ENCODE measurements around the gene PHF19. TPM values are rescaled to one million over a fixed set of nuclear protein-coding genes. Genes with fewer than 3 reads are reported as not detected.

PHF19 gene
- total and polyA plus RNA-seq, 10 of the 15 experiments (the other 5 are each of a cell fraction or from before 2014, with no cell fraction given), result 26.0 to 133 (median 87.7) TPM

GRCh38 chr9:120925535-120926396 lies 48.8 kb upstream of the PHF19 start (continued):
- TF ChIP-seq USF1 (IDR thresholded peaks at IDR 0.05; ENCODE audit: borderline replicate concordance, extremely low read length, insufficient read depth, low read depth, low read length), result no peak
- no peak for TF ChIP-seq KLF5 (IDR thresholded peaks at IDR 0.05; ENCODE audit: partially characterized antibody)
- no peak for TF ChIP-seq BRCA1 (IDR thresholded peaks at IDR 0.05; ENCODE audit: low read depth, low read length)
- no peak for TF ChIP-seq HSF1 (IDR thresholded peaks at IDR 0.05; ENCODE audit: low read depth, low read length)
- no peak for TF ChIP-seq FOXK2 (IDR thresholded peaks at IDR 0.05)
- TF ChIP-seq CREB1 (IDR thresholded peaks at IDR 0.05; ENCODE audit: low read depth), result no peak
- TF ChIP-seq TAF1 (IDR thresholded peaks at IDR 0.05; ENCODE audit: borderline replicate concordance, low read depth, low read length), result peak; percentile 82
- no peak for TF ChIP-seq SRF (IDR thresholded peaks at IDR 0.05; ENCODE audit: low read depth in 2 of 2, low read length in 2 of 2)
- TF ChIP-seq ZNF592 (IDR thresholded peaks at IDR 0.05), result no peak
- TF ChIP-seq SUPT20H (IDR thresholded peaks at IDR 0.05; ENCODE audit: borderline replicate concordance, control insufficient read depth, low read depth, low read length), result no peak
- peak; percentile 70; the same call in 1 of the 2 replicates for TF ChIP-seq EED (IDR thresholded peaks at IDR 0.05; ENCODE audit: low read depth)
- no peak for TF ChIP-seq IRF3 (IDR thresholded peaks at IDR 0.05)
- no peak for TF ChIP-seq STAT1 (conservative IDR thresholded peaks at IDR 0.05)
- no peak for TF ChIP-seq USF2 (IDR thresholded peaks at IDR 0.05; ENCODE audit: borderline replicate concordance, low read depth, low read length)
- no peak for TF ChIP-seq ZBTB33 (IDR thresholded peaks at IDR 0.05)
- TF ChIP-seq IKZF1 (conservative IDR thresholded peaks at IDR 0.05), result no peak; the same call in 1 of the 2 replicates
- TF ChIP-seq HDGF (IDR thresholded peaks at IDR 0.05), result peak; percentile 60; the same call in 1 of the 2 replicates
- TF ChIP-seq ZNF24 (IDR thresholded peaks at IDR 0.05), result no peak
- no peak for TF ChIP-seq ZNF622 (IDR thresholded peaks at IDR 0.05)

Measured in GM12878 (cell line).